ENCODE results near the gene PDIA6.
"Not testable (repeated sequence)": the region's sequence is repeated elsewhere in the genome, so short reads cannot be mapped to it uniquely, and the experiment has no call there.

Gene PDIA6

GRCh38 chr2:10806543-10806942, 6.0 kb downstream of the PDIA6 start:
- no peak for DNase-seq

GRCh38 chr2:10805990-10806389, 6.6 kb downstream of the PDIA6 start:
- not testable (repeated sequence) for DNase-seq

GRCh38 chr2:10802657-10803056, 9.9 kb downstream of the PDIA6 start:
- no peak for DNase-seq

- DNase-seq, result no peak
Measured at GRCh38 chr2:10800163-10800562, 12.4 kb downstream of the PDIA6 start.

- DNase-seq, result no peak
Measured at GRCh38 chr2:10798783-10799182, 13.8 kb downstream of the PDIA6 start.

GRCh38 chr2:10796703-10797102, 15.9 kb downstream of the PDIA6 start:
- no peak for DNase-seq

GRCh38 chr2:10795508-10796046, 17.0 kb downstream of the PDIA6 start:
- DNase-seq, result no peak

GRCh38 chr2:10794876-10795275, 17.7 kb downstream of the PDIA6 start:
- DNase-seq, result no peak

- DNase-seq, result no peak
Measured at GRCh38 chr2:10793816-10794215, 18.8 kb downstream of the PDIA6 start.

GRCh38 chr2:10792660-10793400, 19.8 kb downstream of the PDIA6 start:
- DNase-seq, result no peak

- DNase-seq, result no peak
Measured at GRCh38 chr2:10792001-10792634, 20.5 kb downstream of the PDIA6 start.

GRCh38 chr2:10790228-10790973, 22.2 kb downstream of the PDIA6 start:
- DNase-seq, result no peak

GRCh38 chr2:10788855-10789254, 23.7 kb downstream of the PDIA6 start:
- DNase-seq, result no peak

GRCh38 chr2:10787176-10787968, 25.2 kb downstream of the PDIA6 start:
- DNase-seq, result no peak

- no peak for DNase-seq
Measured at GRCh38 chr2:10786240-10786982, 26.2 kb downstream of the PDIA6 start.

GRCh38 chr2:10785260-10785659, 27.3 kb downstream of the PDIA6 start:
- no peak for DNase-seq

- no peak for DNase-seq
Measured at GRCh38 chr2:10784719-10785118, 27.9 kb downstream of the PDIA6 start.

- DNase-seq, result no peak
Measured at GRCh38 chr2:10783421-10783820, 29.2 kb downstream of the PDIA6 start.

GRCh38 chr2:10781746-10782145, 30.8 kb downstream of the PDIA6 start:
- no peak for DNase-seq

- not testable (repeated sequence) for DNase-seq
Measured at GRCh38 chr2:10780821-10781220, 31.8 kb downstream of the PDIA6 start.

- DNase-seq, result no peak
Measured at GRCh38 chr2:10780491-10780820, 32.1 kb downstream of the PDIA6 start.

Measured in NCI-H446 (cell line).